Measurements from ENCODE around the gene SLC39A11. TPM values are rescaled to one million over a fixed set of nuclear protein-coding genes. Genes with fewer than 3 reads are reported as not detected.

Gene SLC39A11
- total RNA-seq, 1 experiment from 2014 or later = 46.4 TPM

DNA sequence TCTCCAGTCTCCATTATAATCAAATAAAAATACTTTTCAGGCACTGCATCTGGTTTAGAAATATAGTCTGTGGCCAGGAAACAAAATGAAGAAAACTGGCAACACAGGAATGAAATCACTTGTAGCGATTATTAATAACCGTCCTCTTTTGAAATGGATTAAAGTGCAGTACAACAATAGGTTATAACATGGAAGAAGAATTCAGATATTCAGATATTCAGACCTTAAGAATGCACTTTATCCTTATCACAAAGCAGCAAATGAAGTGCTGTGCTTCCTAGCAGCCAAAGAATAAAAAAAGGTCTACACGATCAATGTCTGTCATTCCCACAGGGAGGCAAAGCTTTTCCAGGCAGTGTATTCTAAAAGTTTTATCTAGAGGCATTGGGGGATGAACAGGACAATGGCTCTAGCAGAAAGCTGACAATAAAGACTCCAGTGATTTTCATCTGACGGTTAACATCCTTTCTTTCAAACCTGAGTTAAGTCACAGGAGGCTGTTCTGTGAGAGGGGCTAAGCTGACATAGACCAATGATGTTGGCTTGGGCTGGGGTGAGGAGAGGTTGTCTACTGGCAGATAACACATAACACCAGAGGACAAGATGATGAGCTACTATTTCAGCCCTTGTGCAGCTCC lies 259.2 kb downstream of the SLC39A11 start:
- Histone ChIP-seq H4K20me1 (ENCODE audit: insufficient read depth) (no peaks in the 10 kb centered on the region), H3K79me2 (ENCODE audit: insufficient read depth, low read length) (no peaks in the 10 kb centered on the region), H3K9me2 (ENCODE audit: insufficient read depth) (no peaks in the 10 kb centered on the region), H3K27ac (ENCODE audit: low read depth, low read length) (no peak overlapping the region), H3K27me3 (ENCODE audit: insufficient read depth, low read length) (no peaks in the 10 kb centered on the region), H3K4me2 (ENCODE audit: low read length) (no peak overlapping the region), H3K9ac (ENCODE audit: low read length) (no peak overlapping the region), H3K4me1 (ENCODE audit: control insufficient read depth in 1 of 2, insufficient read depth in 2 of 2, low read length in 2 of 2) (no peaks in the 10 kb centered on the region), H3K9me3 (ENCODE audit: control insufficient read depth in 1 of 2, insufficient read depth in 1 of 2, low read depth in 1 of 2, low read length in 2 of 2) (no peaks in the 10 kb centered on the region), H3K36me3 (ENCODE audit: control insufficient read depth in 1 of 2, insufficient read depth in 2 of 2, low read length in 2 of 2) (no peaks in the 10 kb centered on the region), H3K4me3 (replicated peaks in 1 of 2; ENCODE audit: low read depth in 1 of 2, low read length in 2 of 2) (no peak overlapping the region), H2AFZ (ENCODE audit: low read depth, low read length, poor library complexity, severe bottlenecking) (no peak overlapping the region)
- ATAC-seq (no peak), DNase-seq (ENCODE audit: low read depth, low spot score) (no peak)
- intact Hi-C loops (cut with micrococcal nuclease) = no loop called here
- CTCF ChIA-PET = no interaction called here
- POLR2A ChIA-PET = no interaction called here
- RAD21 ChIA-PET (ENCODE audit: low non-redundant PET in 1 of 2, low total read pairs in 2 of 2, uncharacterized antibody in 2 of 2, unreplicated experiment in 2 of 2) = no interaction called here
- TF ChIP-seq, protein P1, sequence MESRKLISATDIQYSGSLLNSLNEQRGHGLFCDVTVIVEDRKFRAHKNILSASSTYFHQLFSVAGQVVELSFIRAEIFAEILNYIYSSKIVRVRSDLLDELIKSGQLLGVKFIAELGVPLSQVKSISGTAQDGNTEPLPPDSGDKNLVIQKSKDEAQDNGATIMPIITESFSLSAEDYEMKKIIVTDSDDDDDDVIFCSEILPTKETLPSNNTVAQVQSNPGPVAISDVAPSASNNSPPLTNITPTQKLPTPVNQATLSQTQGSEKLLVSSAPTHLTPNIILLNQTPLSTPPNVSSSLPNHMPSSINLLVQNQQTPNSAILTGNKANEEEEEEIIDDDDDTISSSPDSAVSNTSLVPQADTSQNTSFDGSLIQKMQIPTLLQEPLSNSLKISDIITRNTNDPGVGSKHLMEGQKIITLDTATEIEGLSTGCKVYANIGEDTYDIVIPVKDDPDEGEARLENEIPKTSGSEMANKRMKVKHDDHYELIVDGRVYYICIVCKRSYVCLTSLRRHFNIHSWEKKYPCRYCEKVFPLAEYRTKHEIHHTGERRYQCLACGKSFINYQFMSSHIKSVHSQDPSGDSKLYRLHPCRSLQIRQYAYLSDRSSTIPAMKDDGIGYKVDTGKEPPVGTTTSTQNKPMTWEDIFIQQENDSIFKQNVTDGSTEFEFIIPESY (IDR thresholded peaks at IDR 0.05; ENCODE audit: extremely low read depth, insufficient replicate concordance, low read length) = no peak
- TF ChIP-seq POLR2AphosphoS5 (IDR thresholded peaks at IDR 0.05; ENCODE audit: low read depth, low read length) (no peak), REST (IDR thresholded peaks at IDR 0.05; ENCODE audit: low read depth) (no peak), SP1 (IDR thresholded peaks at IDR 0.05; ENCODE audit: low read depth) (no peak), JUND (IDR thresholded peaks at IDR 0.05) (no peak), ZFX (IDR thresholded peaks at IDR 0.05) (no peak), SRF (IDR thresholded peaks at IDR 0.05; ENCODE audit: low read depth) (no peak), ZNF274 (IDR thresholded peaks at IDR 0.05; ENCODE audit: low read depth, low read length) (no peak), EGR1 (IDR thresholded peaks at IDR 0.05; ENCODE audit: low read depth) (no peak), YY1 (IDR thresholded peaks at IDR 0.05; ENCODE audit: extremely low read depth, insufficient replicate concordance, low read depth, low read length) (no peak), EZH2 (IDR thresholded peaks at IDR 0.05) (no peak), ELF1 (IDR thresholded peaks at IDR 0.05; ENCODE audit: borderline replicate concordance, low read depth) (no peak), MAX (IDR thresholded peaks at IDR 0.05) (no peak), POLR2A (IDR thresholded peaks at IDR 0.05; ENCODE audit: borderline replicate concordance, extremely low read depth, insufficient read depth, insufficient read length) (no peak), CEBPB (IDR thresholded peaks at IDR 0.05; ENCODE audit: low read depth) (no peak), FOSL1 (IDR thresholded peaks at IDR 0.05; ENCODE audit: low read depth) (no peak)
- TF ChIP-seq, protein P2, sequence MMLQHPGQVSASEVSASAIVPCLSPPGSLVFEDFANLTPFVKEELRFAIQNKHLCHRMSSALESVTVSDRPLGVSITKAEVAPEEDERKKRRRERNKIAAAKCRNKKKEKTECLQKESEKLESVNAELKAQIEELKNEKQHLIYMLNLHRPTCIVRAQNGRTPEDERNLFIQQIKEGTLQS (IDR thresholded peaks at IDR 0.05) = no peak
- TF ChIP-seq, protein P3, sequence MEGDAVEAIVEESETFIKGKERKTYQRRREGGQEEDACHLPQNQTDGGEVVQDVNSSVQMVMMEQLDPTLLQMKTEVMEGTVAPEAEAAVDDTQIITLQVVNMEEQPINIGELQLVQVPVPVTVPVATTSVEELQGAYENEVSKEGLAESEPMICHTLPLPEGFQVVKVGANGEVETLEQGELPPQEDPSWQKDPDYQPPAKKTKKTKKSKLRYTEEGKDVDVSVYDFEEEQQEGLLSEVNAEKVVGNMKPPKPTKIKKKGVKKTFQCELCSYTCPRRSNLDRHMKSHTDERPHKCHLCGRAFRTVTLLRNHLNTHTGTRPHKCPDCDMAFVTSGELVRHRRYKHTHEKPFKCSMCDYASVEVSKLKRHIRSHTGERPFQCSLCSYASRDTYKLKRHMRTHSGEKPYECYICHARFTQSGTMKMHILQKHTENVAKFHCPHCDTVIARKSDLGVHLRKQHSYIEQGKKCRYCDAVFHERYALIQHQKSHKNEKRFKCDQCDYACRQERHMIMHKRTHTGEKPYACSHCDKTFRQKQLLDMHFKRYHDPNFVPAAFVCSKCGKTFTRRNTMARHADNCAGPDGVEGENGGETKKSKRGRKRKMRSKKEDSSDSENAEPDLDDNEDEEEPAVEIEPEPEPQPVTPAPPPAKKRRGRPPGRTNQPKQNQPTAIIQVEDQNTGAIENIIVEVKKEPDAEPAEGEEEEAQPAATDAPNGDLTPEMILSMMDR (IDR thresholded peaks at IDR 0.05 in 2 of 3, conservative IDR thresholded peaks at IDR 0.05 in 1 of 3; ENCODE audit: borderline replicate concordance in 1 of 3, insufficient read depth in 1 of 3, low read depth in 2 of 3, low read length in 2 of 3) = no peak
- no TSS peak for BruUV-seq (replicated peaks)
